HPDE6-E6E7 (cell line): ENCODE results near the gene NUAK2.
"Not testable (repeated sequence)": the region's sequence is repeated elsewhere in the genome, so short reads cannot be mapped to it uniquely, and the experiment has no call there.

ENCODE experiments used
- DNase-seq: peaks from one replicate; pipeline ENCODE4 v3.0.0; 2011; ENCODE audit warnings: missing footprints; ENCODE audit errors: extremely low spot score

Gene NUAK2

GRCh38 chr1:205297546-205298177 lies 23.9 kb downstream of the NUAK2 start:
- not testable (repeated sequence) for DNase-seq

GRCh38 chr1:205296154-205296553 lies 25.4 kb downstream of the NUAK2 start:
- no peak for DNase-seq

GRCh38 chr1:205294934-205295333 lies 26.6 kb downstream of the NUAK2 start:
- DNase-seq, result no peak

- DNase-seq, result no peak
Measured at GRCh38 chr1:205294175-205294917, 27.2 kb downstream of the NUAK2 start.

- DNase-seq, result no peak
Measured at GRCh38 chr1:205293350-205294074, 28.0 kb downstream of the NUAK2 start.

- DNase-seq, result no peak
Measured at GRCh38 chr1:205291596-205291995, 29.9 kb downstream of the NUAK2 start.

GRCh38 chr1:205287767-205288559 lies 33.6 kb downstream of the NUAK2 start:
- no peak for DNase-seq

- no peak for DNase-seq
Measured at GRCh38 chr1:205287076-205287475, 34.5 kb downstream of the NUAK2 start.

GRCh38 chr1:205286335-205286950 lies 35.1 kb downstream of the NUAK2 start:
- DNase-seq, result no peak

GRCh38 chr1:205285381-205286101 lies 36.0 kb downstream of the NUAK2 start:
- DNase-seq, result no peak

- DNase-seq, result peak; percentile 99
Measured at GRCh38 chr1:205284420-205285144, 37.0 kb downstream of the NUAK2 start.

GRCh38 chr1:205283270-205284147 lies 38.0 kb downstream of the NUAK2 start:
- no peak for DNase-seq

- DNase-seq, result not testable (repeated sequence)
Measured at GRCh38 chr1:205280666-205281395, 40.7 kb downstream of the NUAK2 start.

GRCh38 chr1:205279986-205280385 lies 41.6 kb downstream of the NUAK2 start:
- DNase-seq, result no peak

- no peak for DNase-seq
Measured at GRCh38 chr1:205276689-205277065, 44.9 kb downstream of the NUAK2 start.

- no peak for DNase-seq
Measured at GRCh38 chr1:205275916-205276688, 45.4 kb downstream of the NUAK2 start.

- DNase-seq, result no peak
Measured at GRCh38 chr1:205275133-205275532, 46.4 kb downstream of the NUAK2 start.
